GM21447 (cell line): ENCODE data around the gene KLHL26.
"Not testable (repeated sequence)": the region's sequence is repeated elsewhere in the genome, so short reads cannot be mapped to it uniquely, and the experiment has no call there.

ENCODE experiments used
- ATAC-seq: cut with Tn5 transposase; IDR thresholded peaks from one replicate; pipeline ENCODE4 v1.9.1; 2021; ENCODE audit not compliant: unreplicated experiment

Gene KLHL26

GRCh38 chr19:18600692-18601397 lies 36.0 kb upstream of the KLHL26 start:
- ATAC-seq = not testable (repeated sequence)

GRCh38 chr19:18601875-18602274 lies 35.0 kb upstream of the KLHL26 start:
- ATAC-seq = no peak

GRCh38 chr19:18603255-18603957 lies 33.4 kb upstream of the KLHL26 start:
- no peak for ATAC-seq

GRCh38 chr19:18603958-18604819 lies 32.6 kb upstream of the KLHL26 start:
- ATAC-seq = no peak

- ATAC-seq = no peak
Observed at GRCh38 chr19:18604820-18605159, 32.0 kb upstream of the KLHL26 start.

GRCh38 chr19:18605196-18605545 lies 31.7 kb upstream of the KLHL26 start:
- ATAC-seq = no peak

- ATAC-seq = no peak
Observed at GRCh38 chr19:18605546-18606280, 31.1 kb upstream of the KLHL26 start.

GRCh38 chr19:18606281-18607225 lies 30.3 kb upstream of the KLHL26 start, which contains the start of gene CRLF1:
TSS of gene CRLF1 (minus strand) at chr19:18606799. CDS start at chr19:18606656, 143 bp downstream.
- no peak for ATAC-seq

- ATAC-seq = no peak
Observed at GRCh38 chr19:18607226-18608101, 29.4 kb upstream of the KLHL26 start.

- no peak for ATAC-seq
Observed at GRCh38 chr19:18608102-18608804, 28.6 kb upstream of the KLHL26 start.

- ATAC-seq = no peak
Observed at GRCh38 chr19:18608805-18609716, 27.8 kb upstream of the KLHL26 start.

GRCh38 chr19:18609717-18610051 lies 27.1 kb upstream of the KLHL26 start:
- ATAC-seq = no peak

- ATAC-seq = no peak
Observed at GRCh38 chr19:18610245-18610555, 26.6 kb upstream of the KLHL26 start.

GRCh38 chr19:18610556-18611326 lies 26.1 kb upstream of the KLHL26 start:
- ATAC-seq = no peak

GRCh38 chr19:18611327-18612050 lies 25.3 kb upstream of the KLHL26 start:
- no peak for ATAC-seq

GRCh38 chr19:18612051-18612771 lies 24.6 kb upstream of the KLHL26 start:
- ATAC-seq = no peak
